B cell (primary cell): Measurements from ENCODE around the gene TNIP1. TPM values are rescaled to one million over a fixed set of nuclear protein-coding genes. Genes with fewer than 3 reads are reported as not detected.

Experiments used
- ATAC-seq: fragments of 200-7000 bp; cut with Tn5 transposase; one replicate; pipeline ENCODE4 v1.10.0; 2021; ENCODE audit warnings: low read depth, mild to moderate bottlenecking, moderate number of reproducible peaks, moderate library complexity
- CTCF ChIA-PET: fragments of 350-600 bp; sonication (Branson Sonifier 250); formaldehyde crosslinking; loops from one replicate; lab custom pipeline; 2021; ENCODE audit warnings: antibody characterized with exemption, inconsistent platforms; lab: Charles Lee
- POLR2A ChIA-PET: fragments of 350-600 bp; sonication (Branson Sonifier 250); formaldehyde crosslinking; loops from one replicate; lab custom pipeline; 2021; ENCODE audit warnings: antibody characterized with exemption; lab: Charles Lee
- DNase-seq: peaks from one replicate; pipeline ENCODE4 v3.0.0; 2013
- H2AFZ ChIP-seq: 2 replicates; pipeline ENCODE4 v1.6.1; 2012; ENCODE audit warnings: mild to moderate bottlenecking, low read depth, low read length; ENCODE audit not compliant: insufficient read depth, poor library complexity, severe bottlenecking
- H3K27ac ChIP-seq, 2 donors: 1 replicate in 1 of 2; 2 replicates in 1 of 2; pipeline ENCODE4 v1.5.1; 2012 to 2013; ENCODE audit warnings: low read length in 2 of 2, mild to moderate bottlenecking in 2 of 2, moderate library complexity in 1 of 2
- H3K27me3 ChIP-seq, 4 experiments: fragments of 200-600 bp in 1 of 4; sonication (generic) in 1 of 4; replicated peaks in 1 of 4; 1 replicate in 2 of 4; 2 replicates in 2 of 4; pipeline versions ENCODE4 v1.6.1 to v1.7.0; 2013 to 2016; ENCODE audit warnings: low read length in 3 of 4, mild to moderate bottlenecking in 2 of 4, mixed read lengths in 1 of 4, moderate library complexity in 1 of 4; ENCODE audit not compliant: insufficient read depth in 4 of 4, control insufficient read depth in 3 of 4; ENCODE audit errors: control extremely low read depth in 1 of 4
- H3K36me3 ChIP-seq, 2 experiments: replicated peaks in 1 of 2; 1 replicate in 1 of 2; 2 replicates in 1 of 2; pipeline versions ENCODE4 v1.6.1 to v1.7.1; 2013; ENCODE audit warnings: low read length in 1 of 2; ENCODE audit not compliant: insufficient read depth in 2 of 2, control insufficient read depth in 1 of 2; ENCODE audit errors: control extremely low read depth in 1 of 2, extremely low read depth in 1 of 2
- H3K4me1 ChIP-seq, 2 donors: fragments of 200-600 bp in 1 of 2; sonication (generic) in 1 of 2; 1 replicate in 1 of 2; 2 replicates in 1 of 2; pipeline versions ENCODE4 v1.5.1 to v1.6.1; 2013 to 2017; ENCODE audit warnings: low read length in 2 of 2; ENCODE audit not compliant: control insufficient read depth in 2 of 2, insufficient read depth in 2 of 2
- H3K4me2 ChIP-seq: replicated peaks from 2 replicates; pipeline ENCODE3; 2012; ENCODE audit warnings: mild to moderate bottlenecking, low read depth, low read length; ENCODE audit not compliant: poor library complexity, severe bottlenecking
- H3K4me3 ChIP-seq, 5 experiments: fragments of 200-600 bp in 1 of 5; sonication (generic) in 1 of 5; 1 replicate in 3 of 5; 2 replicates in 2 of 5; pipeline versions ENCODE4 v1.5.1 to v1.7.0; 2011 to 2016; ENCODE audit warnings: low read length in 4 of 5, mild to moderate bottlenecking in 4 of 5, low read depth in 2 of 5, control low read depth in 1 of 5, moderate library complexity in 1 of 5; ENCODE audit not compliant: insufficient read depth in 1 of 5; ENCODE audit errors: control extremely low read depth in 1 of 5, extremely low read depth in 1 of 5
- H3K79me2 ChIP-seq: fragments of 200-600 bp; sonication (generic); one replicate; pipeline ENCODE4 v1.6.0; 2016; ENCODE audit warnings: low read length; ENCODE audit not compliant: control insufficient read depth, insufficient read depth
- H3K9ac ChIP-seq: fragments of 200-600 bp; sonication (generic); 2 replicates; pipeline ENCODE4 v1.6.1; 2017; ENCODE audit warnings: mild to moderate bottlenecking, low read length, moderate library complexity
- H3K9me3 ChIP-seq, 3 donors: one replicate each; pipeline versions ENCODE4 v1.6.1 to v1.7.1; 2013; ENCODE audit warnings: low read length in 2 of 3; ENCODE audit not compliant: control insufficient read depth in 2 of 3, insufficient read depth in 1 of 3; ENCODE audit errors: control extremely low read depth in 1 of 3
- H4K20me1 ChIP-seq: 2 replicates; pipeline ENCODE4 v1.6.0; 2012; ENCODE audit warnings: mild to moderate bottlenecking, low read length; ENCODE audit not compliant: insufficient read depth, control insufficient read depth, poor library complexity, severe bottlenecking
- H3K27ac Mint-ChIP-seq: one replicate; pipeline ENCODE4 v1.8.0; 2021; ENCODE audit warnings: mixed read lengths
- H3K27me3 Mint-ChIP-seq: one replicate; pipeline ENCODE4 v1.8.0; 2021; ENCODE audit warnings: mixed read lengths
- H3K4me1 Mint-ChIP-seq: one replicate; pipeline ENCODE4 v1.8.0; 2021; ENCODE audit warnings: mixed read lengths
- H3K4me3 Mint-ChIP-seq: one replicate; pipeline ENCODE4 v1.8.0; 2021; ENCODE audit warnings: mixed read lengths
- H3K9me3 Mint-ChIP-seq: one replicate; pipeline ENCODE4 v1.8.0; 2022; ENCODE audit warnings: mixed read lengths; ENCODE audit not compliant: insufficient read depth
- CTCF ChIP-seq: fragments of 200-600 bp; IDR thresholded peaks from one replicate; pipeline ENCODE4 v1.8.0; 2022; ENCODE audit warnings: antibody characterized with exemption, mild to moderate bottlenecking
- EZH2 ChIP-seq: IDR thresholded peaks from 2 replicates; pipeline ENCODE4 v1.6.1; 2012; ENCODE audit warnings: borderline replicate concordance, low read depth, mild to moderate bottlenecking, moderate library complexity, low read length; ENCODE audit not compliant: insufficient read depth, poor library complexity, severe bottlenecking
- WGBS: methylation state at CpG from one replicate; pipeline ENCODE4 v1.1.5; 2013; ENCODE audit warnings: missing lambda C conversion rate; ENCODE audit not compliant: insufficient coverage; 5-methylcytosine and 5-hydroxymethylcytosine counted together
- intact Hi-C: fragments of 100-400 bp; cut with micrococcal nuclease; formaldehyde crosslinking; loops from one replicate; pipeline ENCODE4 v1.10.0; 2022
- polyA plus RNA-seq: library from polyadenylated mRNA; depleted of rRNA; stranded (reverse); fragments of >200 nt; gene quantifications from 2 replicates; pipeline ENCODE4 v1.2.3, GENCODE V29; 2012
- total RNA-seq, 2 donors: library from RNA; stranded (reverse); fragments of 120-200 nt in 1 of 2; gene quantifications; 1 replicate in 1 of 2; 2 replicates in 1 of 2; pipeline versions ENCODE4 v1.2.3 to v1.2.4, GENCODE V29; 2013 to 2022

TNIP1 gene
- total and polyA plus RNA-seq, 2 donors (not counting 1 experiment from before 2014, with no cell fraction given): 108 to 294 TPM

DNA sequence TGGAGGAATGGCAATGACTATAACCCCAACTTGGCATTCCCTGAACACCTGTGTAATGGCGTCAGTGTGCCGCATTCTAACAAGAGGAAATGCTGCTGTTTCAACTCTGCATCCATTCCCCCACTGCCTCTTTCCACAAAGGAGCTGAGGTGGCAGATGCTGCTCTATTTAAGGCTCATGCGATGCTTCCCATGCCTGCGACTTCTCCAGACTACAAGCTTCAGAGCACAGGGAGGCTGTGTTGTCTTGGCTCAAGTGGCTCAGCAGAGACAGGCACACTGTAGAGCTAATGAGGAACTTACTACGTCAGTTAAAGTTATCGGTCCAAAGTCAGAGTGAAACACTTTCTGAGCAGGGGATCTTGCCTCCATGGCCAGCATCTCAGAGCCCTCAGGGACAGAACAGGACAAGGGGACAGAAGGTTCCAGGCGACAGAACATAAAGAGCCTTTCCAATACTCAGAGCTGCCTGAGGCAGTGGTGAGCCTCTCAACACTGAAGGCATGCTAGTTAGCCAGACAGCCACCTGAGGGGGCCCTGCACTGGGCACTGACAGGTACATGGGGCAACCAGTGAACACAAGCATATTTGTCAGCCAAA lies 21.8 kb downstream of the TNIP1 start:
- Mint-ChIP-seq H3K27ac (peak overlapping the region; percentile 94), H3K4me3 (peak overlapping the region; percentile 76), H3K9me3 (no peaks in the 10 kb centered on the region), H3K4me1 (peaks cover 55% of the 10 kb centered on the region), H3K27me3 (no peaks in the 10 kb centered on the region)
- H3K27me3 ChIP-seq: no peaks in the 10 kb centered on the region
- H2AFZ ChIP-seq: no peak overlapping the region
- H3K4me3 ChIP-seq: no peak overlapping the region
- H3K9ac ChIP-seq: no peak overlapping the region
- DNase-seq: peak; percentile 65
- no peak for TF ChIP-seq EZH2
- no peak for TF ChIP-seq CTCF
- ChIA-PET POLR2A (interaction anchor here (1.2 to 1.7 kb wide), 3 partner anchors 10 to 92 kb away, joined by 3 to 4 read pairs (median 3); no protein-coding TSS in a partner anchor), CTCF (interaction anchor here (0.6 to 17.8 kb wide), 11 partner anchors 9 to 181 kb away, joined by 3 to 918 read pairs (median 4); no protein-coding TSS in a partner anchor)
- peaks cover 4 to 88% of the 10 kb centered on the region in 2 experiments for H3K36me3 ChIP-seq
- H3K4me1 ChIP-seq: peaks cover 29 to 35% of the 10 kb centered on the region in 2 donors
- ATAC-seq: peak; percentile 22
- 54% methylated on average over 7 of the region's 7 CpGs for WGBS
- H3K79me2 ChIP-seq: peaks cover 67% of the 10 kb centered on the region
- peaks cover 92% of the 10 kb centered on the region for H4K20me1 ChIP-seq
- peak overlapping the region; percentile 52 to 66 for H3K27ac ChIP-seq
- peak overlapping the region; percentile 63 for H3K4me2 ChIP-seq
- H3K9me3 ChIP-seq: no peaks in the 10 kb centered on the region
- intact Hi-C loops: loop anchor here (10.0 kb wide), 1 partner anchor 386 kb away; the partner anchor contains the start of gene SLC36A1

- ATAC-seq (no peak), DNase-seq (no peak)
- CTCF ChIA-PET: interaction anchor here (0.6 to 17.8 kb wide), 11 partner anchors 10 to 181 kb away, joined by 3 to 918 read pairs (median 5); no protein-coding TSS in a partner anchor
- Mint-ChIP-seq H3K27ac (no peak overlapping the region), H3K4me1 (peaks cover 57% of the 10 kb centered on the region), H3K27me3 (no peaks in the 10 kb centered on the region), H3K9me3 (no peaks in the 10 kb centered on the region), H3K4me3 (no peak overlapping the region)
- TF ChIP-seq EZH2: no peak
- TF ChIP-seq CTCF: no peak
- intact Hi-C loops: loop anchor here (10.0 kb wide), 1 partner anchor 386 kb away; the partner anchor contains the start of gene SLC36A1
- POLR2A ChIA-PET: interaction anchor here (1.2 kb wide), 2 partner anchors 11 to 57 kb away, joined by 3 to 4 read pairs; no protein-coding TSS in a partner anchor
- H3K27me3 ChIP-seq: no peaks in the 10 kb centered on the region
- no peak overlapping the region for H3K4me2 ChIP-seq
- H3K36me3 ChIP-seq: peaks cover 4 to 88% of the 10 kb centered on the region in 2 experiments
- 93% methylated on average over 5 of the region's 5 CpGs for WGBS
- H4K20me1 ChIP-seq: peaks cover 92% of the 10 kb centered on the region
- peaks cover 31 to 41% of the 10 kb centered on the region in 2 donors for H3K4me1 ChIP-seq
- H3K79me2 ChIP-seq: peaks cover 67% of the 10 kb centered on the region
- H3K27ac ChIP-seq: no peak overlapping the region
- no peak overlapping the region for H3K4me3 ChIP-seq
- H3K9ac ChIP-seq: no peak overlapping the region
- no peaks in the 10 kb centered on the region for H3K9me3 ChIP-seq
- H2AFZ ChIP-seq: no peak overlapping the region
Measured at GRCh38 chr5:151058301-151058700, 22.5 kb downstream of the TNIP1 start.
